ENCODE results near the gene TBC1D9B.

DNA sequence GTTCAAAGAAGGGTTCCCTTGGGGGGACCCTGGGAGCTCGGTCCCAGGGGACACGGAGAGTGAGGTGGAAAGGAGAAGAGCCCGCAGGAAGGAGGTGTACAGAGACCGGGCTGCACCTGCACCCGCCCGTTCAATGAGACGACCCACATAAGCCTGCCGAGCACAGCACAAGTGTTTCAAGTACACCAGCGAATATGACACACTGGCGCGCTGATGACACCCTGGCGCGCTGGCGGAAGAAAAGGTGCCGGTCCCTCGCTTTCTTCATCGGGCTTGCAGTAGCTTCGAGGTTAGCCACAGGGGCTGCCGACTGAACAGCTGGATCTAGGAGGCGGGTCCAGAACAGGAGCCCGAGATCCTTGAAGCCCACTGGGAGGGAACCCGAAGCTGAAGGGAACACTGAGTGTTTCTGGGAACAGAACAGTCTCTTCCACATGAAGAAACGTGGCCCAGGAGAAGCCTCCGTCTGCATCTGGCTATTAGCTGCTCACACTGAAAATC is 1.4 kb downstream of the TBC1D9B start:
- TF ChIP-seq, protein P1, sequence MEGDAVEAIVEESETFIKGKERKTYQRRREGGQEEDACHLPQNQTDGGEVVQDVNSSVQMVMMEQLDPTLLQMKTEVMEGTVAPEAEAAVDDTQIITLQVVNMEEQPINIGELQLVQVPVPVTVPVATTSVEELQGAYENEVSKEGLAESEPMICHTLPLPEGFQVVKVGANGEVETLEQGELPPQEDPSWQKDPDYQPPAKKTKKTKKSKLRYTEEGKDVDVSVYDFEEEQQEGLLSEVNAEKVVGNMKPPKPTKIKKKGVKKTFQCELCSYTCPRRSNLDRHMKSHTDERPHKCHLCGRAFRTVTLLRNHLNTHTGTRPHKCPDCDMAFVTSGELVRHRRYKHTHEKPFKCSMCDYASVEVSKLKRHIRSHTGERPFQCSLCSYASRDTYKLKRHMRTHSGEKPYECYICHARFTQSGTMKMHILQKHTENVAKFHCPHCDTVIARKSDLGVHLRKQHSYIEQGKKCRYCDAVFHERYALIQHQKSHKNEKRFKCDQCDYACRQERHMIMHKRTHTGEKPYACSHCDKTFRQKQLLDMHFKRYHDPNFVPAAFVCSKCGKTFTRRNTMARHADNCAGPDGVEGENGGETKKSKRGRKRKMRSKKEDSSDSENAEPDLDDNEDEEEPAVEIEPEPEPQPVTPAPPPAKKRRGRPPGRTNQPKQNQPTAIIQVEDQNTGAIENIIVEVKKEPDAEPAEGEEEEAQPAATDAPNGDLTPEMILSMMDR (IDR thresholded peaks at IDR 0.05), result no peak
- no peak for TF ChIP-seq POLR2A (IDR thresholded peaks at IDR 0.05)

Data from heart left ventricle (tissue), 13 donors.